ENCODE measurements around the gene TRNP1.

- TF ChIP-seq POLR2A (IDR thresholded peaks at IDR 0.05): no peak
- TF ChIP-seq CTCF (IDR thresholded peaks at IDR 0.05): no peak
Observed at GRCh38 chr1:27001570-27002360, 8.3 kb downstream of the TRNP1 start.
